GDM1 (cell line): Measurements from ENCODE around the gene OTOP3.
"Not testable (repeated sequence)": the region's sequence is repeated elsewhere in the genome, so short reads cannot be mapped to it uniquely, and the experiment has no call there.

Source experiments
- DNase-seq: peaks from one replicate; lab custom pipeline; 2025; lab: John Stamatoyannopoulos, UW

Gene OTOP3

GRCh38 chr17:74935585-74936469 lies at the start of gene OTOP3:
OTOP3 (plus strand) TSS chr17:74935898; CDS start chr17:74935922, 24 bp downstream.
- DNase-seq = no peak

- no peak for DNase-seq
These were observed 47.2 kb upstream of the OTOP3 start for GRCh38 chr17:74888469-74888868.

GRCh38 chr17:74890554-74890953 lies 45.1 kb upstream of the OTOP3 start:
- no peak for DNase-seq

- DNase-seq = no peak
These were observed 43.5 kb upstream of the OTOP3 start for GRCh38 chr17:74892013-74892841.

- no peak for DNase-seq
These were observed 42.5 kb upstream of the OTOP3 start, which contains the start of gene FADS6 for GRCh38 chr17:74892974-74893911. FADS6 (minus strand) TSS chr17:74893633; CDS start chr17:74893595, 38 bp downstream.

- no peak for DNase-seq
These were observed 41.6 kb upstream of the OTOP3 start for GRCh38 chr17:74893936-74894671.

GRCh38 chr17:74898376-74898946 lies 37.2 kb upstream of the OTOP3 start:
- no peak for DNase-seq

GRCh38 chr17:74900208-74900607 lies 35.5 kb upstream of the OTOP3 start:
- DNase-seq = no peak

- DNase-seq = no peak
These were observed 34.2 kb upstream of the OTOP3 start for GRCh38 chr17:74901353-74902135.

- no peak for DNase-seq
These were observed 32.7 kb upstream of the OTOP3 start for GRCh38 chr17:74903034-74903433.

GRCh38 chr17:74903671-74904070 lies 32.0 kb upstream of the OTOP3 start:
- DNase-seq = no peak

- no peak for DNase-seq
These were observed 30.9 kb upstream of the OTOP3 start for GRCh38 chr17:74904687-74905409.

GRCh38 chr17:74906214-74906793 lies 29.4 kb upstream of the OTOP3 start:
- DNase-seq = not testable (repeated sequence)

GRCh38 chr17:74907012-74907411 lies 28.7 kb upstream of the OTOP3 start:
- no peak for DNase-seq

GRCh38 chr17:74909097-74909496 lies 26.6 kb upstream of the OTOP3 start:
- DNase-seq = not testable (repeated sequence)

GRCh38 chr17:74911423-74911822 lies 24.3 kb upstream of the OTOP3 start:
- not testable (repeated sequence) for DNase-seq

- DNase-seq = no peak
These were observed 19.4 kb upstream of the OTOP3 start for GRCh38 chr17:74916136-74916850.

- no peak for DNase-seq
These were observed 18.9 kb upstream of the OTOP3 start for GRCh38 chr17:74916851-74917199.
